ENCODE results near the gene TMEM131L. TPM values are rescaled to one million over a fixed set of nuclear protein-coding genes. Genes with fewer than 3 reads are reported as not detected.
"Not testable (repeated sequence)": the region's sequence is repeated elsewhere in the genome, so short reads cannot be mapped to it uniquely, and the experiment has no call there.

TMEM131L gene
- total and polyA plus RNA-seq, 12 donors, result 2.7 to 33.6 (median 18.5) TPM

GRCh38 chr4:153468587-153468986 lies 2.4 kb downstream of the TMEM131L start:
- intact Hi-C loops (cut with DNase I), result loop anchor here in 8 of 10 donors (5.0 to 10.0 kb wide), 6 partner anchors 89 to 124 kb away; partner anchors contain the start of gene MND1 (in 5 of the 8)
- H3K27ac ChIP-seq, result peak overlapping the region in 3 of 10 donors; percentile 83 to 93 (median 89)
- peak overlapping the region in 7 of 10 donors; percentile 65 to 96 (median 90) for H3K4me3 ChIP-seq
- peak in 1 of 9 donors; percentile 12 for TF ChIP-seq CTCF (IDR thresholded peaks at IDR 0.05)
- DNase-seq, result no peak
- no peaks in the 10 kb centered on the region for H3K27me3 ChIP-seq
- ATAC-seq, result peak in 1 of 8 donors; percentile 23
- no peaks in the 10 kb centered on the region for H3K9me3 ChIP-seq
- peaks cover 3 to 82% (median 46%) of the 10 kb centered on the region in 9 donors for H3K4me1 ChIP-seq
- H3K36me3 ChIP-seq, result peaks cover 0 to 8% (median 0%) of the 10 kb centered on the region in 9 donors
- WGBS, 2 donors, result 72 to 74% methylated on average over 1 of the region's 1 CpG

GRCh38 chr4:153469031-153469430 lies 2.9 kb downstream of the TMEM131L start:
- Histone ChIP-seq H3K4me3 (peak overlapping the region in 6 of 10 donors; percentile 13 to 96 (median 89)), H3K27ac (peak overlapping the region in 4 of 10 donors; percentile 8 to 93 (median 86)), H3K27me3 (no peaks in the 10 kb centered on the region), H3K9me3 (no peaks in the 10 kb centered on the region), H3K36me3 (peaks cover 0 to 12% (median 0%) of the 10 kb centered on the region in 9 donors), H3K4me1 (peaks cover 3 to 79% (median 44%) of the 10 kb centered on the region in 9 donors)
- intact Hi-C loops (cut with DNase I), result loop anchor here in 8 of 10 donors (5.0 to 10.0 kb wide), 6 partner anchors 88 to 124 kb away; partner anchors contain the start of gene MND1 (in 5 of the 8)
- WGBS, 2 donors, result 39 to 52% methylated on average over 2 of the region's 2 CpGs
- DNase-seq (no peak), ATAC-seq (no peak)
- TF ChIP-seq CTCF (IDR thresholded peaks at IDR 0.05), result no peak

GRCh38 chr4:153471071-153471697 lies 5.0 kb downstream of the TMEM131L start:
- H3K9me3 ChIP-seq; intact Hi-C loops (cut with DNase I); ATAC-seq; DNase-seq; H3K27me3 ChIP-seq: not testable (repeated sequence)
- Histone ChIP-seq H3K27ac (peak overlapping the region in 1 of 10 donors; percentile 74), H3K4me3 (peak overlapping the region in 1 of 10 donors; percentile 16), H3K4me1 (peaks cover 3 to 63% (median 32%) of the 10 kb centered on the region in 9 donors), H3K36me3 (peaks cover 0 to 34% (median 0%) of the 10 kb centered on the region in 9 donors)
- WGBS, 2 donors, result 92% methylated on average over 9 of the region's 9 CpGs

GRCh38 chr4:153471698-153472093 lies 5.5 kb downstream of the TMEM131L start:
- Histone ChIP-seq H3K27me3 (no peaks in the 10 kb centered on the region), H3K27ac (peak overlapping the region in 1 of 10 donors; percentile 74), H3K36me3 (peaks cover 0 to 35% (median 0%) of the 10 kb centered on the region in 9 donors), H3K4me3 (peak overlapping the region in 1 of 10 donors; percentile 16), H3K9me3 (no peaks in the 10 kb centered on the region), H3K4me1 (peaks cover 3 to 63% (median 31%) of the 10 kb centered on the region in 9 donors)
- 78 to 85% methylated on average over 5 of the region's 5 CpGs for WGBS, 2 donors
- DNase-seq (no peak), ATAC-seq (no peak)
- intact Hi-C loops (cut with DNase I), result no loop called here
- TF ChIP-seq CTCF (IDR thresholded peaks at IDR 0.05), result no peak
